ENCODE results near the gene GALNTL6.

DNA sequence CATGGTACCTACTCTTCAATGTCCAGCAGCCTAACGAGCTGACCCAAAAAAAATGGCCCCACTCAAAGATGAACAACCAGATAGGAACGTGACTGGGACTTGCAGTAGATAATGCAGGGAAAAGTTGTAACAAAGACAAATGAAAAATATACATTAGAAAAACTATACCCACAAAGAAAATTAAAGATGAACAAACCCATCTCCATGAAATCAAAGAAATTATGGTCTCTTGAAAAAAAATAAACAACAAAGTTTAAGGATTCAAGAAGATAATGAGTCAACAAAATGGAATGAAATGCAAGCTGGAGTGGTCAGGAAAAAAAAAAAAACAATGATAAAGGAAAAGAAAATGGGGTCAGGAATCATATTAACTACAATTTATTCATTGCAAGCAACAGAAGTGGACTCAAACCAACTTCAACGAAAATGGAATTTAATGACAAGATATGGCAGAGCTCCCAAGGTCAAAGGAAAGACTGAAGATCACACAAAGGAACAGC lies 1045.6 kb downstream of the GALNTL6 start:
- no peak for TF ChIP-seq EZH2 (IDR thresholded peaks at IDR 0.05; ENCODE audit: low read length)
- TF ChIP-seq, protein P1, sequence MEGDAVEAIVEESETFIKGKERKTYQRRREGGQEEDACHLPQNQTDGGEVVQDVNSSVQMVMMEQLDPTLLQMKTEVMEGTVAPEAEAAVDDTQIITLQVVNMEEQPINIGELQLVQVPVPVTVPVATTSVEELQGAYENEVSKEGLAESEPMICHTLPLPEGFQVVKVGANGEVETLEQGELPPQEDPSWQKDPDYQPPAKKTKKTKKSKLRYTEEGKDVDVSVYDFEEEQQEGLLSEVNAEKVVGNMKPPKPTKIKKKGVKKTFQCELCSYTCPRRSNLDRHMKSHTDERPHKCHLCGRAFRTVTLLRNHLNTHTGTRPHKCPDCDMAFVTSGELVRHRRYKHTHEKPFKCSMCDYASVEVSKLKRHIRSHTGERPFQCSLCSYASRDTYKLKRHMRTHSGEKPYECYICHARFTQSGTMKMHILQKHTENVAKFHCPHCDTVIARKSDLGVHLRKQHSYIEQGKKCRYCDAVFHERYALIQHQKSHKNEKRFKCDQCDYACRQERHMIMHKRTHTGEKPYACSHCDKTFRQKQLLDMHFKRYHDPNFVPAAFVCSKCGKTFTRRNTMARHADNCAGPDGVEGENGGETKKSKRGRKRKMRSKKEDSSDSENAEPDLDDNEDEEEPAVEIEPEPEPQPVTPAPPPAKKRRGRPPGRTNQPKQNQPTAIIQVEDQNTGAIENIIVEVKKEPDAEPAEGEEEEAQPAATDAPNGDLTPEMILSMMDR (optimal IDR thresholded peaks at IDR 0.05 in 1 of 3, IDR thresholded peaks at IDR 0.05 in 1 of 3, conservative IDR thresholded peaks at IDR 0.05 in 1 of 3; ENCODE audit: extremely low read depth in 1 of 3, insufficient read depth in 2 of 3, low read length in 3 of 3): no peak

All from keratinocyte (primary cell).